Karpas-422 (cell line): Measurements from ENCODE around the gene XPOT. TPM values are rescaled to one million over a fixed set of nuclear protein-coding genes. Genes with fewer than 3 reads are reported as not detected.
"Not testable (repeated sequence)": the region's sequence is repeated elsewhere in the genome, so short reads cannot be mapped to it uniquely, and the experiment has no call there.

Source experiments
- DNase-seq: peaks from one replicate; pipeline ENCODE4 v3.0.0-alpha.2; 2015
- H2AFZ ChIP-seq: fragments of 200-600 bp; sonication (generic); 2 replicates; pipeline ENCODE4 v1.6.1; 2014; ENCODE audit warnings: antibody characterized with exemption, low read length, mixed read lengths
- H3K27ac ChIP-seq: fragments of 200-600 bp; sonication (generic); 2 replicates; pipeline ENCODE4 v1.5.1; 2014; ENCODE audit warnings: mild to moderate bottlenecking, low read length, moderate library complexity
- H3K27me3 ChIP-seq: fragments of 200-600 bp; sonication (generic); 2 replicates; pipeline ENCODE4 v1.6.1; 2014; ENCODE audit warnings: low read length, mixed read lengths
- H3K36me3 ChIP-seq: fragments of 200-600 bp; sonication (generic); 2 replicates; pipeline ENCODE4 v1.6.1; 2014; ENCODE audit warnings: low read length, mixed read lengths; ENCODE audit not compliant: insufficient read depth
- H3K4me1 ChIP-seq: fragments of 200-600 bp; sonication (generic); 2 replicates; pipeline ENCODE4 v1.6.1; 2014; ENCODE audit warnings: mild to moderate bottlenecking, low read length, mixed read lengths
- H3K4me2 ChIP-seq: fragments of 200-600 bp; sonication (generic); 2 replicates; pipeline ENCODE4 v1.6.1; 2014; ENCODE audit warnings: low read length, low read depth, mild to moderate bottlenecking; ENCODE audit not compliant: poor library complexity, severe bottlenecking
- H3K4me3 ChIP-seq: fragments of 200-600 bp; sonication (generic); 2 replicates; pipeline ENCODE4 v1.5.1; 2014; ENCODE audit warnings: mild to moderate bottlenecking, antibody characterized with exemption, low read length, mixed read lengths
- H3K79me2 ChIP-seq: fragments of 200-600 bp; sonication (generic); 2 replicates; pipeline ENCODE4 v1.6.1; 2014; ENCODE audit warnings: mild to moderate bottlenecking, low read length, mixed read lengths
- H3K9ac ChIP-seq: fragments of 200-600 bp; sonication (generic); 2 replicates; pipeline ENCODE4 v1.6.0; 2014; ENCODE audit warnings: low read length
- H3K9me2 ChIP-seq: fragments of 200-600 bp; sonication (generic), shearing (Covaris generic); replicated peaks from 2 replicates; pipeline ENCODE4 v1.6.0; 2014; ENCODE audit warnings: mild to moderate bottlenecking, low read length, moderate library complexity; ENCODE audit not compliant: insufficient read depth
- H3K9me3 ChIP-seq: fragments of 300-700, 200-600 bp; sonication (generic); 2 replicates; pipeline ENCODE4 v1.6.1; 2014; ENCODE audit warnings: low read length, mixed read lengths
- H4K20me1 ChIP-seq: fragments of 200-600 bp; sonication (generic); 2 replicates; pipeline ENCODE4 v1.6.1; 2014; ENCODE audit warnings: mild to moderate bottlenecking, antibody characterized with exemption, low read length, low read depth; ENCODE audit not compliant: insufficient read depth
- total RNA-seq: library from RNA; depleted of rRNA; stranded (reverse); fragments of >200 nt; shearing (Covaris generic); gene quantifications from 2 replicates; pipeline ENCODE4 v1.2.3, GENCODE V29; 2014; ENCODE audit warnings: low replicate concordance; rRNA removed

Gene XPOT, protein sequence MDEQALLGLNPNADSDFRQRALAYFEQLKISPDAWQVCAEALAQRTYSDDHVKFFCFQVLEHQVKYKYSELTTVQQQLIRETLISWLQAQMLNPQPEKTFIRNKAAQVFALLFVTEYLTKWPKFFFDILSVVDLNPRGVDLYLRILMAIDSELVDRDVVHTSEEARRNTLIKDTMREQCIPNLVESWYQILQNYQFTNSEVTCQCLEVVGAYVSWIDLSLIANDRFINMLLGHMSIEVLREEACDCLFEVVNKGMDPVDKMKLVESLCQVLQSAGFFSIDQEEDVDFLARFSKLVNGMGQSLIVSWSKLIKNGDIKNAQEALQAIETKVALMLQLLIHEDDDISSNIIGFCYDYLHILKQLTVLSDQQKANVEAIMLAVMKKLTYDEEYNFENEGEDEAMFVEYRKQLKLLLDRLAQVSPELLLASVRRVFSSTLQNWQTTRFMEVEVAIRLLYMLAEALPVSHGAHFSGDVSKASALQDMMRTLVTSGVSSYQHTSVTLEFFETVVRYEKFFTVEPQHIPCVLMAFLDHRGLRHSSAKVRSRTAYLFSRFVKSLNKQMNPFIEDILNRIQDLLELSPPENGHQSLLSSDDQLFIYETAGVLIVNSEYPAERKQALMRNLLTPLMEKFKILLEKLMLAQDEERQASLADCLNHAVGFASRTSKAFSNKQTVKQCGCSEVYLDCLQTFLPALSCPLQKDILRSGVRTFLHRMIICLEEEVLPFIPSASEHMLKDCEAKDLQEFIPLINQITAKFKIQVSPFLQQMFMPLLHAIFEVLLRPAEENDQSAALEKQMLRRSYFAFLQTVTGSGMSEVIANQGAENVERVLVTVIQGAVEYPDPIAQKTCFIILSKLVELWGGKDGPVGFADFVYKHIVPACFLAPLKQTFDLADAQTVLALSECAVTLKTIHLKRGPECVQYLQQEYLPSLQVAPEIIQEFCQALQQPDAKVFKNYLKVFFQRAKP
- 87.3 and 169 TPM in 2 replicates for total RNA-seq

DNA sequence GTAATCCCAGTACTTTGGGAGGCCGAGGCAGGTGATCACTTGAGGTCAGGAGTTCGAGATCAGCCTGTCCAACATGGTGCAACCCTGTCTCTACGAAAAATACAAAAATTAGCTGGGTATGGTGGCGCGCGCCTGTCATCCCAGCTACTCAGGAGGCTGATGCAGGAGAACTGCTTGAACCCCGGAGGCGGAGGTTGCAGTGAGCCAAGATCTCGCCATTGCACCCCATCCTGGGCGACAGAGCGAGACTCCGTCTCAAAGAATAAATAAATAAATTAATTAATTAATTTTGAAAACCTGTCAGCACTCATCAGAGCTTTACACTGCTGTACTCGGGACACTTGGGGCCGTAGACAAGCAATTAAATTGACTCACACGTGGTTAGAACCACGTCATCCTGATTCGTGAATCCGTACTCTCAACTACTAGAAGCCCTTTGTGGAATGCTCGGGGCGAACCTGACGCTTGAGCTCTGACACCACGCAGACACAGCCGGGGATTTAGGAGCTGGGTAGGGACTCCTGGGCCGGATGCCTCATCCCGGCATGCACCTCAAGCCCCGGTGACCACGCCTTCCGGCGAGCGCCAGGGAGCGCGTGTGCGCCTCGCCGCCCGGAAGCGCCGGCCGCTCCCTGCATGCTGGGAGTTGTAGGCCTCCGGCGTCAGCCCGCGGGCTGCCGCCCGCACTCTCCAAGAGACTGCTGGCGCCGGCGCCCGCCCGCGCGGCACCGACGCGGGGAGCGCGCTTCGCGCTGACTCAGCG, at the start of gene XPOT:
Gene XPOT (plus strand): TSS at position 686 of the 763 bp plus-strand sequence. CDS start 5,644 bp downstream, outside the sequence.
- Histone ChIP-seq H3K9me2 (no peaks in the 10 kb centered on the region), H3K79me2 (peaks cover 45% of the 10 kb centered on the region), H3K4me3 (peak within 1 kb of the TSS; percentile 75), H3K36me3 (peaks cover under 1% of the 10 kb centered on the region; the same call in 1 of the 2 replicates), H3K9ac (peak within 1 kb of the TSS; percentile 99), H3K9me3 (no peaks in the 10 kb centered on the region), H3K4me2 (peak within 1 kb of the TSS; percentile 71), H2AFZ (no peak within 1 kb of the TSS), H4K20me1 (no peaks in the 10 kb centered on the region), H3K27me3 (no peaks in the 10 kb centered on the region), H3K4me1 (peaks cover 18% of the 10 kb centered on the region), H3K27ac (peak within 1 kb of the TSS; percentile 73)
- DNase-seq = peak; percentile 97

DNA sequence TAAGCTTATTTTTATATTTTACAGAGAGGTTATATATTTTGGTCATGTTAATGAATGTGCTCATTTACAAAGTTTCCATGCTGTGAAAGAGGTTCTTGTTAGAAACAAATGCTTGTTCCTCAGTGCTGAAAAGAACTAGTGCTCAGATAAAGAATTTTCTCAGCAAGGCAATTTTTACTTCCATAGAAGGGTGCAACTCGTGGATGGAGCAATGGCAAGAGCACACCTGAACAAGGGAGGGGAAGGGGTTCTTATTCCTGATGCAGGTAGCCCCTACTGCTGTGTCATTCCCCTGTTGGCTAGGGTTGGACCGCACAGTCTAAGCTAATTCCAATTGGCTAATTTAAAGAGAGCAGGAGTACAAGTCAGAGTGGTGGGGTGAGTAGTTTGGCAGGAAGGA, 48.0 kb upstream of the XPOT start:
- H3K9ac ChIP-seq, H4K20me1 ChIP-seq, H3K4me1 ChIP-seq, H2AFZ ChIP-seq, H3K79me2 ChIP-seq, DNase-seq, H3K36me3 ChIP-seq, H3K9me3 ChIP-seq, H3K4me3 ChIP-seq, H3K4me2 ChIP-seq, H3K27ac ChIP-seq, H3K9me2 ChIP-seq, H3K27me3 ChIP-seq: not testable (repeated sequence)

DNA sequence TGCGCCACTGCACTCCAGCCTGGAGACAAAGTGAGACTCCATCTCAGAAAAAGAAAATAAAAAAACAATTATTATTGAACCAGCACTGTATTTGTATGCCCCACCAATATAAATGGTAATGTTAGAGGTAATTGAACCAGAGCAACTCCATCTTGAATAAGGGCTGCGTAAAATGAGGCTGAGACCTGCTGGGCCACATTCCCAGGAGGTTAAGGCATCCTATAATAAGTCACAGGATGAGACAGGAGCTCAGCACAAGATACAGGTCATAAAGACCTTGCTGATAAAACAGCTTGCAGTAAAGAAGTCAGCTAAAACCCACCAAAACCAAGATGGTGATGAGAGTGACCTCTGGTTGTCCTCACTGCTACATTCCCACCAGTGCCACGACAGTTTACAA, 43.0 kb upstream of the XPOT start:
- H3K9me3 ChIP-seq, H3K4me2 ChIP-seq, H4K20me1 ChIP-seq, H3K9ac ChIP-seq, H3K27ac ChIP-seq, H2AFZ ChIP-seq, H3K4me3 ChIP-seq, H3K27me3 ChIP-seq, H3K79me2 ChIP-seq, H3K36me3 ChIP-seq, DNase-seq, H3K9me2 ChIP-seq, H3K4me1 ChIP-seq: not testable (repeated sequence)

DNA sequence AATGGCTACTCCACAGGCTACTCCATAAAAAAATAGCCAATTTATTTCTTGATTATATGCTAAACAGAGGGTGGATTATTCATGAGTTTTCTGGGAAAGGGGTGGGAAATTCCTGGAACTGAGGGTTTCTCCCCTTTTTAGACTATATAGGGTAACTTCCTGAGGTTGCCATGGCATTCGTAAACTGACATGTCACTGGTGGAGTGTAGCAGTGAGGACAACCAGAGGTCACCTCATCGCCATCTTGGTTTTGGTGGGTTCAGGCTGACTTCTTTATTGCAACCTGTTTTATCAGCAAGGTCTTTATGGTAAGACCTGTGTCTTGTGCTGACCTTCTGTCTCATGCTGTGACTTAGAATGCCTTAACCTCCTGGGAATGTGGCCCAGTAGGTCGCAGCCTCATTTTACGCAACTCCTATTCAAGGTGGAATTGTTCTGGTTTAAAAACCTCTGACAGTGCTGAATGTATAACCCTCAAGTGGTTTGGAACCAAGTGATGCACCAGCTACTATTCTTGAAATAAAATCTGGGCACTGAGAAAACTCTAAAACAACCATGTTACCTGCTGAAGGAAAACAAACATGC, 41.4 kb upstream of the XPOT start:
- H3K27me3 ChIP-seq = no peaks in the 10 kb centered on the region
- no peaks in the 10 kb centered on the region for H3K79me2 ChIP-seq
- H3K4me3 ChIP-seq = no peak overlapping the region
- H3K4me1 ChIP-seq = no peaks in the 10 kb centered on the region
- H3K36me3 ChIP-seq = no peaks in the 10 kb centered on the region
- no peaks in the 10 kb centered on the region for H3K9me3 ChIP-seq
- H3K4me2 ChIP-seq = no peak overlapping the region
- H3K27ac ChIP-seq = no peak overlapping the region
- no peaks in the 10 kb centered on the region for H4K20me1 ChIP-seq
- H3K9me2 ChIP-seq = no peaks in the 10 kb centered on the region
- H2AFZ ChIP-seq = no peak overlapping the region
- H3K9ac ChIP-seq = no peak overlapping the region
- DNase-seq = no peak

DNA sequence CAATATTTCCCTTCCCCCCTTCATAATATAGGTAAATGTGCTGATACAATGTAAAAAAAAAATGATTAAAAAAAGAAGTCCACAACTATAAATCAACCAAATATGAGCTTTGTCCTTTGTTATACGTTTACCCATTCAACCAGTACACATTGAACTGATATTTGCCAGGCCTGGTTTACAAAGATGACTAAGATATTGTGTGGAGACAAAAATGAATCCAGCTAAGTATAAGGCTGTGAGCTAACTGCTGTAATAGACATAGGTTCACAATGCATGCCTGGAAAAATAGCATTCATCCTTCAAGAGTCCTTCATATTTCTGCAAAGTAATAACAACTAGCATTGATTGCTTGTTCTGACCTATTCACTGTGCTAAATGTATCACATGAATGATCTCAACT, 20.5 kb upstream of the XPOT start:
- DNase-seq = no peak
- Histone ChIP-seq H3K9me3 (no peaks in the 10 kb centered on the region), H3K27ac (no peak overlapping the region), H3K4me1 (no peaks in the 10 kb centered on the region), H3K4me2 (no peak overlapping the region), H3K9me2 (no peaks in the 10 kb centered on the region), H4K20me1 (no peaks in the 10 kb centered on the region), H3K79me2 (no peaks in the 10 kb centered on the region), H2AFZ (no peak overlapping the region), H3K36me3 (no peaks in the 10 kb centered on the region), H3K4me3 (no peak overlapping the region), H3K27me3 (no peaks in the 10 kb centered on the region), H3K9ac (no peak overlapping the region)

DNA sequence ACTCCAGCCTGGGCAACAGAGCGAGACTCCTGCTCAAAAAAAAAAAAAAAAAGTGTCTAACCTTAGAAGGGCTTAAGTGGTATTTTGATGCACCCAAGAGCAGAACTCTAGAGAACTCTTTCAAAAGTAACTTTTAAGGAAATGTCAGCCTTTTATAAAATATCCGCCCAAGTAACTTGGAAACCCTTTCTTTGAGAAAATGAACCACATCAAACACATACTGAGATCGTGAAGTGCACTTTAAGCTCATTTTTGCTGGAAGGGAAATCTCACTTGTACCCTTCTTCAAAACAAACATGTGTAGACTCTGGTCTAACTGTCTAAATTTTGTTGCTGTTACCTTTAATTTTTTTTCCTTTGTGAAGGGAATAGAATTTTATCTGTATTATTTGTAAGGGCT, 19.2 kb upstream of the XPOT start:
- H3K9me3 ChIP-seq = no peaks in the 10 kb centered on the region
- DNase-seq = no peak
- H3K4me2 ChIP-seq = no peak overlapping the region
- no peak overlapping the region for H2AFZ ChIP-seq
- no peaks in the 10 kb centered on the region for H3K9me2 ChIP-seq
- H3K27ac ChIP-seq = no peak overlapping the region
- no peaks in the 10 kb centered on the region for H3K79me2 ChIP-seq
- H3K4me3 ChIP-seq = no peak overlapping the region
- no peaks in the 10 kb centered on the region for H4K20me1 ChIP-seq
- no peaks in the 10 kb centered on the region for H3K36me3 ChIP-seq
- no peaks in the 10 kb centered on the region for H3K27me3 ChIP-seq
- H3K9ac ChIP-seq = no peak overlapping the region
- H3K4me1 ChIP-seq = no peaks in the 10 kb centered on the region

DNA sequence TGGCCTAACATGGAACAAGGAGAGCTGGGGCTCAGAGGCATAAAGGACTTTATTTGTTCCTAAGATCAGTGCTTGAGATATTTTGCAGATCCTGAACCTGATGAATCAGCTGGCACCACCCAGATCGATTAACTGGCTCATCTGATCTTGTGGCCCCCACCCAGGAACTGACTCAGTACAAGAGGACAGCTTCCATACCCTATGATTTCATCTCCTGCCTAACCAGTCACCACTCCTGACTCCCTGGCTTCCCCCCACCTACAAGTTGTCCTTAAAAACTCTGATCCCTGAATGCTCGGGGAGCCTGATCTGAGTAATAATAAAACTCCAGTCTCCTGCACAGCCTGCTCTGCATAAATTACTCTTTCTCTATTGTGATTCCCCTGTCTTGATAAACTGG, 18.7 kb upstream of the XPOT start:
- Histone ChIP-seq H3K9me3 (no peaks in the 10 kb centered on the region), H2AFZ (no peak overlapping the region), H3K27ac (no peak overlapping the region), H3K4me2 (no peak overlapping the region), H3K9ac (no peak overlapping the region), H3K9me2 (no peaks in the 10 kb centered on the region), H3K4me1 (no peaks in the 10 kb centered on the region), H3K36me3 (no peaks in the 10 kb centered on the region), H4K20me1 (no peaks in the 10 kb centered on the region), H3K27me3 (no peaks in the 10 kb centered on the region), H3K4me3 (no peak overlapping the region), H3K79me2 (no peaks in the 10 kb centered on the region)
- no peak for DNase-seq
